ENCODE data around the gene C3orf18.

Gene C3orf18

DNA sequence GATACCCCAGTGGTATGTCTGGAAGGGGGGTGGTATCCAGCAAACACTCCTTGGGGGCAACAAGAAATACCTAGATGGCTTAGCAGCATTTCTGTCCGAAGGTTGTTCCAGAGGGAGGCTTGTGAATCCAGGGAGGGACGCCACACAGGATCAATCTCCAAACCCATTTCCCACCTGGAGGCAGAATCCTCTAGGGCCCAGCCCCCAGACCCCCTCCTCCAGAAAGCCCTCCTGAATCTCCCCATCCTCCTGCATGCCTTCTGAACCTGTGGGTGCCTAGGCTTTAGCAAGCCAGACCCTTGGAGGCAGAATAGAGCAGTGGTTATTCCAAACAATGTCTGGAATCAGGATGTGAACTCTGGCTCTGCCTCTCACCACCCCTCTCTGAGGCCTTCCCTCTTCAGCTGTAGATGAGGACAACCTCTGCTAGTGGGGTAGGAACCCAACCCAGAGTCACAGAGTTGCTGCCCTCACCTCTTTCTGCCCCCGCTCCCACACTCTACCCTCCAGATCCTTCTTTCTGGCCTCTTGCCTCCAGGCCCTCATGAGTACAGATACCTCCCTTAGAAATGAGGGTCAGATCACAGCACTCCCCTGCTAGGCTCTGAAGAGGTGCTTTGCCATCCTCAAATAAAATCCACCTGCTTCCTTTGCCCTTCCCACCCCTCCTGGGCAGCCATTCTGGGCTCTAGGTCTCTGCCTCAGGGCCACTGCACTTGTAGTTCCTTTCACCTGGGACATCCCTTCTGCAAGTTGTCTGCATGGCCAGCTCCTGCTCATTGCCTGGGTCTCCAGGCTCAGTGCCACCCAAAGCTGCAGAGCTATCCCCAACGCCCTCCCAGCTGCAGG is 35.9 kb upstream of the C3orf18 start:
- DNase-seq (ENCODE audit: low read depth), result no peak

- DNase-seq (ENCODE audit: low read depth), result no peak
These were observed 35.1 kb upstream of the C3orf18 start for GRCh38 chr3:50602595-50603191.

GRCh38 chr3:50600841-50601591 is 33.5 kb upstream of the C3orf18 start:
- peak; percentile 64 for DNase-seq (ENCODE audit: low read depth)

DNA sequence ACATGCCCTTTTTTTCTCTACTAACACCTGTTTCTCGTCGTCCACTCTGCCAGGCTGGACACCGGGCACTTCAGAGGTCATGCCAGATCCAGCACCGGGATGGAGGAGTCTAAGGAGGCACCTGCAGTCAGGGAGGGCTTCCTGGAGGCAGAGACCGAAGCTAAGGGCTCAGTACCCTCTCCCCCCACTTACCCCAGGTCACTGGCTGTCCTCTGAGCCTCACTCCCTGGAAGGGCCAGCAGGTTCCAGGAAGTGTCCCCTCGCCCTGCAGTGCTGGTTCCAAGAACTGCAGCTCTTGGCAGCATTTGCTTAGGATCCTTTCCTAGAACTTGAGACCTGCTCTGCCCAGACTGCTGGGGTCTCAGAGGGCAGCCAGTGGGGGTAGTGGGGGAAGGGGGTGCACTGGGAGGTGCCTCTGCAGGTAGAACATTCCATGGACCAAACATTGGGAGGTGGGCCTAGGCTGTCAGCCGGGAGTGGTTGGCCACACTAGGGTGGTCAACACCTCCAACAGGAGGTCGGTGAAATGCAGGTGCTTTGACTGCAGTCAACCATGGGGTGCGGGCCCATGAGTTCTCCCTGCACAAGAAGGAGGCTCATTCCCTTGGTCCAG is 32.7 kb upstream of the C3orf18 start:
- no peak for DNase-seq (ENCODE audit: low read depth)

DNA sequence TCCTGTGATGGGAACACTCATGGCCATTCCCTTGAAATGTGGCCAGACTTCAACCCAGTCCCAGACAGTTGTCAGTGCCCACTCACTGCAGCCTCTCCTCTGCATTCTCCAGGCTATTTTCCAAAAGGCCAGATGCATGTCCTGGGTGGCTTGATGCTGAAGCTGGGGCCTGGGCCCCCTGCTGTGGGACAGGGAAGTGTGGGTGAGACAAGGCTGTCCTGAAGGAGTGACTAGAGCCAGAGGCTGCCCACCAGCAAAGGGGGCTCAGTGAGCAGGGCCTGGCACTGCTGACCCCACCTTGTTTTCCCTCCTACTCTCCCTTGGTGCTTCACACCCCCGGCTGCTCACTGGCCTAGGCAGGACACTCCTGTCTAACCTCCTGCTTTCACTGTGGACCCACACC is 32.2 kb upstream of the C3orf18 start:
- DNase-seq (ENCODE audit: low read depth), result no peak

DNA sequence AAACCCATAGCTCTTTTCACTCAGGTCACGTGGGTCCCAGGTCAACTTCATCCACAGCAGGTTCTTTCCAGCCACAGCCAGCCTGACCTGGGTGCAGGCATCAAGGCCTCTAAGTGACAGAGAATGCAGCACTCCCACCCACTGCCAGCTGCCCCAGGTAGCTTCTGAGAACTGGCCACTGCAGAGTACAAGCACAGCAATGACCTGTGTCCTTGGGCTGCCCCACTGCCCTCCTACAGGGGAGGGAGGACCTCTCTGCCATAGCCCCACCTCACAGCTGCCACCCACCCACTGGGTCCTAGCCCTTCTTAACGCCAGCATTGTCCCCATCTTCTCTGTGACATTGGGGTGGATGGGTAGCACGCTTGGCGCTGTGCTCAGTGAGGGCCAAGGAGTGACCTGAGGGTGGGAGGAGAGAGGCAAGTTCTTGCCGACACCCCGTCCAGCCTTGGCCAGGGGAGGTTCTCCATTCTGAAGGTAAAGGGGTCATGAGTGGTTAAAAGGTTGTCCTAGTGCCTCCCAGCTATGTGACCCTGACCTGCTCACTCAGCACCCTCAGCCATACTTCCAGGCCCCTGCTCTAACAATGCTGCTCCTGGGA is 31.7 kb upstream of the C3orf18 start:
- DNase-seq (ENCODE audit: low read depth), result no peak

- DNase-seq (ENCODE audit: low read depth), result no peak
These were observed 26.8 kb upstream of the C3orf18 start for GRCh38 chr3:50594253-50594785.

DNA sequence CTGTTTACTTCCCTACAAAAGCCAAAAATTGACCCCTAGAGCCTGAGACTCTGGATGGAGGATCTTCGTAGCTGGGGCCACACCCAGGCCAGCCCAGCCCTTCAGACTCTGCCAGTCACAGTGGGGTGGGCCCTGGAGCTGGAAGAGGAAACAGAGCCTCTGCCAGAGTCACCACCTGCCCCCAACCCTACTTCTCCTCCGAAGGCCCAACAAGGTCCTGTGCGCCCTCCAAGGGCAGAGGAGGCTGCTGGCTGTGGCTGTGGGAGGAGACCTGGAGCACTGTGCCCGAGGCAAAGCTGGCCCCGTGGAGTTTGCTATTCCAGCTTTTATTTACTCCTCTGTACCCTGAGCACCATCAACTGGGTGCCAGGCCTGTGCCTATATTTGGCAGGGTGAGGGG is 25.0 kb upstream of the C3orf18 start:
- no peak for DNase-seq (ENCODE audit: low read depth)

DNA sequence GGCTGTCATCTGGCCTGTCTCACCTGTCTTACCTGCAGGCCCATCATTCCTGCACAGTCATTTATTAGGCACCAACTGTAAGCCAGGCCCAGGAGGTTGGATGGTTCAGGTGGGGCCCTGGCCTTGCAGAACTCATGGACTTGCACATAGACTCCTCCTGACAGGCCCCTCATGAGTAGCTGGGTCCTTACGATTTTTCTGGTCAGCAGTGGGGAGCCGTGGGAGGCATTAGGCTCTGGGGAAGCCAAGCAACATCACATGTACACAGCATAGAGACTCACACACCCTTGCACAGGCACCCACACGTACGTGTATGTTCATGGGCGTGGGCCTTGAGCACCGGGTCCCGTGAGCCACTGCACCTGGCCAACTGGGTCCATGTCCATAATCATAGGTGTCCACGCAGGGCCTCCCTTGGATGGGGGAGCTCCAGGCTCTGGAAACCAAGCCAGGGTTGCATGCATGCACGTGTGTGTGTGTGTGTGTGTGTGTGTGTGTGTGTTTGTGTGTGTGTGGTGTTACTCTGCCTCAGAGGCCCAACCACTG is 23.7 kb upstream of the C3orf18 start:
- DNase-seq (ENCODE audit: low read depth), result no peak

DNA sequence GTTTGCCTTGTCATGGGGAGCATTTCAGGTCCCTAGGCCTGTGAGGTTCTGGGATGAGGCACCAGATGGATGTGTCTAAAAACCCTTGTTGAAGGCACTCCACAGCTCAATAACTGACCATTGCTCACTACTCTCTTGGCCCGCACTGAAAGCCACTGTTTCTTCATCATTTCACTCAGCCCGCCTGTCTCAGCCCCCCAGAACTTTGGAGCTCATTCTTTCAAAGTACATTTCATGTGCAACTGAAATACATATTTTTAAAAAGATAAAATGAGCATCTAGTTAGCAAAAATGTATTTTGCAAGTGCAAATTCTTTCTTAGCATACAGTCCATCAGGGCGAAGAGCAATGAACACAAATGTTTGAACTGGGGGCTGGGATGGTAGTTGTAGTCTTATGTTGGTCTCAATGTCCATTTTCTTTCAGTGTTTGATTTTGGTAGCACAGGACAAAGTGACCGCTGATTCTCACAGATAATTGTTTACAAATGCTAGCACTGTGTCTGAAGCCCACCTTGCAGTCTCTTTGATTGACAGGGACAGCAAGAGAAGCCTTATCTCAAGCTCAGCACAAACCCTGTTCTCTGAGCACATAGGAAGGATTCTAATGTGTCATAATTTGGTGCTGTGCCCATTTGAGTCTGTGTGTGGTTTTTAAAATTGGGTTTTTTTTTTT is 21.3 kb upstream of the C3orf18 start:
- no peak for DNase-seq (ENCODE audit: low read depth)

GRCh38 chr3:50587806-50588758 is 20.5 kb upstream of the C3orf18 start:
- no peak for DNase-seq (ENCODE audit: low read depth)

DNA sequence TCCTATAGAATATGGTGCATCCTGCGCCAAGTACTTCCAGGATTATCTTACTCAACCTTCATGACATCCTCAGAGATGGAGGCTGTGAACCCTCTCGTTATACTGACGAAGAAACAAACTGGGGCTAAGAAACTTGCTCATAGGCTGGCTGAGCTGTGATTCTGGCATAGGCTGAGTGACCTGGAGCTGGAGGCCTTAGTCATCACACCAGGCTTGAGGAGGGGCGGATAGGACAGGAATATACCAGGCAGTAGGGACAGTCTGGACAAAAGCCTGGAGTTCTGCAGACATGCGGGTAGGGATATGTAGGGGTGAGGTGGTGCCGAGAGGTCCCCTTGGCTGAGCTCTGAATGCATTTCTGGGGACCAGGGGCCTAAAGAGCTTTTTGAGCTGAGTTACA is 19.8 kb upstream of the C3orf18 start:
- DNase-seq (ENCODE audit: low read depth), result no peak

DNA sequence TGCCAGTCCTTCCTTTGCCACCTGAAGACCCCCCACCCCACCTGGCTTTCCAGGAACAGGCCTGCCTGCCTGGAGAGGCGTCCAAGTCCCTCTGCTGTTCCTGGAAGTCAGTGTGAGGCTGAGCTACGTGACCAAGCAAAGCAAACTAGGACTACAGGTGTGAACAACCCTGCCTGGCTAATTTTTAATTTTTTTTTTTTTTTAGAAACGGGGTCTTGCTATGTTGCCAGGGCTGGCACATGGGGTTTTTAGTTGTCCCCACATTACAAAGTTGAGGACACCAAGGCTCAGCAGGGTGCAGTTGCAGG is 19.2 kb upstream of the C3orf18 start:
- DNase-seq (ENCODE audit: low read depth), result no peak

GRCh38 chr3:50585919-50586762 is 18.6 kb upstream of the C3orf18 start:
- DNase-seq (ENCODE audit: low read depth), result no peak

DNA sequence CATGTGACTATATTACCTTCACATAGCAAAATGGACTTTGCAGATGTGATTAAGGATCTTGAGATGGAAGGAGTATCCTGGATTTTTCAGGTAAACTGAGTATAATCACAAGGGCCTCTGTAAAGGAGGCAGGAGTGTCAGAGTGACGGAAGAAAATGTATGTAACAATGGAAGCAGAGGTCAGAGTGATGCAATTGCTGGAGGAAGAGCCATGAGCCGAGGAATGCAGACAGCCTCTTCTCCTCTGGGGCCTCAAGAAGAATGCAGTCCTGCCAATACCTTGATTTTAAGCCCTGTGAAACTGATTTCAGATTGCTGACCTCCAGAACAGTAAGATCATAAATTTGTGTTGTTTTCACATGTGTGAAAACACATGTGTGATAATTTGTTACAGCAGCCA is 16.8 kb upstream of the C3orf18 start:
- no peak for DNase-seq (ENCODE audit: low read depth)

GRCh38 chr3:50583897-50584296 is 16.4 kb upstream of the C3orf18 start:
- DNase-seq (ENCODE audit: low read depth), result no peak

DNA sequence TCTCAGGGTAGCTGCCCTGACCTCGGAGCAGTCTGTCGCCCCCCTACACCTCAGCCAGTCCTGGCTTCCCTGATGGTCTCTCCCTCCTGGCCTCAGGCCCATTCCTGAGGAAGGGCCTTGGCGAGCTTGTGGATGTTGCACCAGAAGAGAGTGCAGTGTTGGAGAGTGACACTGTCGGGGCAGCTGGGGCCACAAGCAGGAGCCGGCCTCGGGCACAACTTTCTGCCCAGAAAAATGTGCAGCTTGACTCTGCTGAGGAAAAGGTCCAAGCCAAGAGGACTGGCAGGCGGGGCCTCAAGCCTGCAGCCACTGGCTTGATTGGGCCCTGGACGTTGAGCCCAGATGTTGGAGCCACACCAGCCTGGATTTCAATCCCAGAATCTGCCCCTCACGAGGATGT is 14.5 kb upstream of the C3orf18 start:
- no peak for DNase-seq (ENCODE audit: low read depth)

GRCh38 chr3:50581459-50581842 is 13.9 kb upstream of the C3orf18 start:
- DNase-seq (ENCODE audit: low read depth), result no peak
